Raji (cell line): ENCODE data around the gene DIMT1.

Experiments
- POLR2A ChIP-seq: IDR thresholded peaks from 2 replicates; pipeline ENCODE4 v1.6.1; 2011; ENCODE audit warnings: low read depth, low read length, control low read depth; ENCODE audit not compliant: insufficient read depth

The DIMT1 gene

GRCh38 chr5:62403411-62404250, at the start of gene DIMT1:
TSS of gene DIMT1 (minus strand) at chr5:62403905. CDS start at chr5:62403772, 133 bp downstream.
- TF ChIP-seq POLR2A, result peak; percentile 99

DNA sequence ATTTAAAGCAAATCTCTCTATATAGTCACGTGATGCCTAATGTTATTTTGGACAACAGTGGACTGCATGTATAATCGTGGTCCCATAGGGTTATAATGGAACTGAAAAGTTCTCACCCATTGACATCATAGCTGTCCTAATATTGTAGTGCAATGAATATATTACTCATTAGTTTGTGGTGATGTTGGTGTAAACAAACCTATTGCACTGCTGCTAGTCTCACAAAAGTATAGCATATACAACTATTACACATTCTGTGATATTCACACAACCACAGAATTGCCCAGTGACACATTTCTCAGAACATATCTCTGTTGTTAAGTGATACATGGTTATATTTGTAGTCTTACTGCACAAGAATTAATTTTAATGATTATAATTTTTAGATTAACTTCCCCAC, 46.6 kb upstream of the DIMT1 start:
- no peak for TF ChIP-seq POLR2A

GRCh38 chr5:62448528-62448927, 44.8 kb upstream of the DIMT1 start:
- no peak for TF ChIP-seq POLR2A

GRCh38 chr5:62432621-62433064, 28.9 kb upstream of the DIMT1 start:
- no peak for TF ChIP-seq POLR2A

DNA sequence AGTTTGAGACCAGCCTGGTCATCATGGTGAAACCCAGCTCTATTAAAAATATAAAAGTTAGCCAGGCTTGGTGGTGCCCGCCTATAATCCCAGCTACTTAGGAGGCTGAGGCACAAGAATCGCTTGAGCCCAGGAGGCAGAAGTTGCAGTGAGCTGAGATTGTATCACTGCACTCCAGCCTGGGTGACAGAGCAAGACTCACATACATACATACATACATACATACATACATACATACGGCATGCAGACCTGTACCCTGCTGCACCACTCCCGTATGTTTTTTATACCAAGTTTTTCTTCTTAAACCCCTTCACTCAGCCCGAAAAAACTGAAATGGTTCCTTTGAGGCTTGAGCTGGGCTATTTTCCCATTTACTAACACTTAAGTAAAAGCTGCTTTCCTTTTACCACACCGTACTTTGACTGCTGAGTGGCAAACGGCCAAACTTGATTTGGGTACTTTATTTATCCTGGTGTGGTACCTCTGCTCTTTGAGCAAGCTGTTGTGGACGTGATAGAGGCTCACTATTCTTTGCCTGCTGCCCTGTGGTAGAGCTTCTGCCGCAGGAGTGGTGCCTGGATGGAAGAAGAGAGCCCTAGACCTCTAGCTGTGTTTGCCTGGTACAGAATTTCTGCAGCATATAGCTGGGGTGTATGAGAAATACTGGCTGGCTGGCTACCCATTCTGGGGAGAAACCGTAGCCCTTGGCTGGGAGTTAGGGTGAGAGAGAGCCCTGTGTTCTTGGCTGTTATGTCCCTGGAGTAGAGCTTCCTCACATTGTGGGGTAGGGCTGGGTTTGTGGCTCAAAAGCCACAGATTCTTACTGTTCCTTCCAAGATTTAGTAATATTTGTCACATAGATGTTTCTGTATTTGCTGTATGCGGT, 28.3 kb upstream of the DIMT1 start:
- no peak for TF ChIP-seq POLR2A

DNA sequence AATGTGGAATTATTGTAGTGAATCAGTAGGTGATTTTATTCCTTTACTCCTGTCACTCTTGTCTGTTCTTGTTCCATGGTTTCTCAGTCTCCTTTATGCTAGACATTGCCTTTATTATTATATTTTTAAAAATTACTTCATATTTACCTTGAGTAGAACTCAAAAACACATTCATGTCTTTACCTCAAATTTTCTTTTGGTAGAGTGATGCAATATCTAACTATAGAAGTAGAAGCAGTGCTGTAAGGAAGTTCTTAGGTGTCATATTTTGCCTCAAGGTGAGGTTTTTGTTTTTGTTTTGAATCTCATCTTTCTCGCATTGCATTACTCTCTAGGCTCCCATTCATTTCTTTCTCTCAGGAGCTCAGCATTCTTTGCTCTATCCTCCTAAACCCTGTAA, 21.1 kb upstream of the DIMT1 start:
- TF ChIP-seq POLR2A, result no peak

DNA sequence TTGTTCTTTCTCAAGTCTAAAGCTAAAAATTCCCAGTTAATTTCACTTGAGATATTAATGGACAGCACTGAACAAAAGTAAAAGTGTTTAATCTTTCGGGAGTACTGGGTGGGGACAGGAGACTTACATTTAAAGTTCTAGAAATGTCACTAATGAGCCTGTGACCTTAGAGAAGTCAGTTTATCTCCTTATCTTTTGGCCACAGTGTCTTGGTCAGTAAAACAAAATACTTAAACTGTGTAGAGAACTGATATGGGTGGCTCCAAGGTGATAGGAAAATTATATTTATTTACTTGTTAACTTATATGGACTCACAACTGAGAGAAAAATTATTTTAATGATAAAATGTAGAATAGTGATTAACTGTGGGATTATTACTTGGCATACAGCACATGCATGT, 17.7 kb upstream of the DIMT1 start:
- no peak for TF ChIP-seq POLR2A

- TF ChIP-seq POLR2A, result no peak
Observed at GRCh38 chr5:62419609-62420008, 15.9 kb upstream of the DIMT1 start.

- no peak for TF ChIP-seq POLR2A
Observed at GRCh38 chr5:62418462-62419076, 14.9 kb upstream of the DIMT1 start.

DNA sequence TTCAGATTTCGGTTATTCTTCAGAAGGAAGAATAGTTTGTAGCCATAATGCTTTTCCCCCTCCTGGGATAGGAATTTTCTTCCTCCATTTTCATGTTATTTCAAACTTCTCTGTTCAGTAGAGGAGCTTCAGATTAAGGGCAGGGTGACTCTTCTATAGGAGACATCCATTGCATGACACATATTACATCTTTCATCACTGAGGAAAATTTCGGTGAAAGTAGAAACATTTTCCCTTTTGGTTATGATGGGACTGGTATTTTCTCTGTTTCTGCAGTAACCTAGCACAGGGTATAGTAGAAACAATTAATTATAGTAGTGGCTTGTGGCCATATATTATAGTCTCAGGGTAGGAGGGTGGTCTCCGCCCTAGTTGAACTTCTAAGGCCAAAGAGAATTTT, 10.0 kb upstream of the DIMT1 start:
- no peak for TF ChIP-seq POLR2A

DNA sequence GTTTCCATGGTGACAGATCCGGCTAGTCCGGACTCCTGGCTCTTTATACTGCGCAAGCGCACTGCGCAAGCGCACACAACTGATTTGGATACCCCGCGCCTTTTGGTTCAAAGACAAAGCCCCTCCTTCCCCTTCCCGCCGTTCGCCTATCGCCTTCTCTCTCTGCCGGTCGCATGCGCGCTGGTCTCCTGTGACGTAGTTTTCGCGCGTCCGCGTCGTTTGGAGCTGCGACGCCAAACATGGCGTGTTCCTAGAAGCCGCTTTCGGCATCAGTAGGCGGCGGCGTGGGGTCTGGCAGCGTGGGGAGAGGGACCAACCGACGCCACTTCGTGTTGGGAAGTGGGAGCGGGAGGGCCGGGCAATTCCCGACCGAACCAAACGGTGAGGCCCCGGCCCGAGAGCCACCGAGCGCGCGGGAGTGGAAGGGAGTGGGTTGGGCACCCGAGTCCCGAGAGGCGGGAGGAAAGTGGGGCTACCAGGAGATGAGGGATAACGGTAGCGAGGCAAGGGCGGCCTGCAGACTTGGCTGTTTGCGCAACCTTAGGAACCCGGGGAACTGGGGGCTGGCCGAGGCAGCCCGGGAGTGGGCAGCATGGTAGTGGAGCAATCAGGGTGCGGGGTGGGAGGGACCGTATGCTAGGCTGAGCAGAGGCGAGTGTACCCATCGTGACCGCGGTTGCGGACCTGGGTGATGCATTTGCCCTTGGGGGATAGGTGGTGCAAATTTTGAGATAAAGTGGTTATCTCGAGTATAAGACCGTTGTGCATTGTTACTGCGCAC, 9.0 kb upstream of the DIMT1 start, which contains the start of gene IPO11:
IPO11 (plus strand) TSS at position 215 of the 781 bp plus-strand sequence. CDS start 24,517 bp downstream, outside the sequence.
- peak; percentile 84 for TF ChIP-seq POLR2A

- no peak for TF ChIP-seq POLR2A
Observed at GRCh38 chr5:62395210-62395950, 8.3 kb downstream of the DIMT1 start.

DNA sequence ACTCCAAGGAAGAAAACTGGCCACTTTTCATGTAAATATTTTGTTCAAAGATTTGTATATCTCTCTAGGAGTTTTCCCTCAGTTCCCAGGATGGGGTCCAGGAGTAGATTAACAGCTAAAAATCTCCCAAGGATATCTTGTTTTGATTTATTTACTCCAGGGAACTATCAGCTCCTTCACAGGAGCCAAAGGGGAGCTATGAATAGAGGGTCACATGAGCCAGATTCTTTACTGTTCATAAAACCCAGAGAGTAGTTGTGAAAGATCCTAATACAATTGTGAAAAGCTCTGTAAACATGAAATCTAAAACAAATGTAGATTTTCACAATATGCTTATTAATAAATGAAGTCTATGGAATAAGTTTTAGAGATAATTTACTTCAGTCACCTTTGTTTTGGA, 16.9 kb downstream of the DIMT1 start:
- no peak for TF ChIP-seq POLR2A
